NB4 (cell line): ENCODE measurements around the gene RNF150.

ENCODE experiments used
- DNase-seq: peaks from one replicate; pipeline ENCODE4 v3.0.0; 2010; ENCODE audit warnings: low read depth
- H3K4me3 ChIP-seq: one replicate; pipeline ENCODE4 v1.5.1; 2011; ENCODE audit warnings: mild to moderate bottlenecking, low read depth, low read length, moderate library complexity
- CTCF ChIP-seq: IDR thresholded peaks from one replicate; pipeline ENCODE4 v1.5.1; 2012; ENCODE audit warnings: low read depth, low read length
- MAX ChIP-seq: IDR thresholded peaks from 2 replicates; pipeline ENCODE4 v1.6.1; 2011; ENCODE audit warnings: low read depth, low read length
- MYC ChIP-seq: IDR thresholded peaks from 2 replicates; pipeline ENCODE4 v1.6.1; 2011; ENCODE audit warnings: low read depth, low read length
- POLR2A ChIP-seq: IDR thresholded peaks from 2 replicates; pipeline ENCODE4 v1.6.1; 2011; ENCODE audit warnings: mild to moderate bottlenecking; ENCODE audit not compliant: insufficient read length; ENCODE audit errors: extremely low read depth

RNF150 gene

GRCh38 chr4:141099326-141099725 is 33.9 kb downstream of the RNF150 start:
- H3K4me3 ChIP-seq, result no peak overlapping the region
- TF ChIP-seq MYC (no peak), MAX (no peak), POLR2A (no peak), CTCF (no peak)
- DNase-seq, result no peak

- DNase-seq, result no peak
These were observed 35.1 kb downstream of the RNF150 start for GRCh38 chr4:141098163-141098562.

GRCh38 chr4:141090473-141090872 is 42.8 kb downstream of the RNF150 start:
- TF ChIP-seq MYC (no peak), CTCF (no peak), MAX (no peak), POLR2A (no peak)
- no peak for DNase-seq
- no peak overlapping the region for H3K4me3 ChIP-seq

More at GRCh38 chr4:141098163-141098562, 35.1 kb downstream of the RNF150 start:
- no peak for TF ChIP-seq MAX
- no peak for TF ChIP-seq CTCF
- TF ChIP-seq MYC, result no peak
- TF ChIP-seq POLR2A, result no peak
- no peak overlapping the region for H3K4me3 ChIP-seq

GRCh38 chr4:141081921-141082395 is 51.3 kb downstream of the RNF150 start:
- no peak overlapping the region for H3K4me3 ChIP-seq
- DNase-seq, result no peak

GRCh38 chr4:141080668-141081067 is 52.6 kb downstream of the RNF150 start:
- no peak for DNase-seq
- H3K4me3 ChIP-seq, result no peak overlapping the region
- TF ChIP-seq CTCF (no peak), POLR2A (no peak), MYC (no peak), MAX (no peak)

More at GRCh38 chr4:141081921-141082395, 51.3 kb downstream of the RNF150 start:
- no peak for TF ChIP-seq POLR2A
- TF ChIP-seq MAX, result no peak
- no peak for TF ChIP-seq MYC
- TF ChIP-seq CTCF, result no peak

GRCh38 chr4:141079393-141079930 is 53.8 kb downstream of the RNF150 start:
- DNase-seq, result no peak
- no peak for TF ChIP-seq POLR2A
- TF ChIP-seq CTCF, result no peak
- TF ChIP-seq MAX, result no peak
- no peak for TF ChIP-seq MYC
- no peak overlapping the region for H3K4me3 ChIP-seq
